Stimulated activated CD8-positive, alpha-beta memory T cell treated with anti-CD3 and anti-CD28 coated beads, Interleukin-12 subunit alpha, Interleukin-12 subunit beta, amount 100 ng/mL, for 24 hours (primary cell): ENCODE data around the gene ITGB5.
"Not testable (repeated sequence)": the region's sequence is repeated elsewhere in the genome, so short reads cannot be mapped to it uniquely, and the experiment has no call there.

Experiments used
- DNase-seq: peaks from one replicate; pipeline ENCODE4 v3.0.0-alpha.2; 2020; ENCODE audit errors: extremely low read depth

ITGB5 gene

DNA sequence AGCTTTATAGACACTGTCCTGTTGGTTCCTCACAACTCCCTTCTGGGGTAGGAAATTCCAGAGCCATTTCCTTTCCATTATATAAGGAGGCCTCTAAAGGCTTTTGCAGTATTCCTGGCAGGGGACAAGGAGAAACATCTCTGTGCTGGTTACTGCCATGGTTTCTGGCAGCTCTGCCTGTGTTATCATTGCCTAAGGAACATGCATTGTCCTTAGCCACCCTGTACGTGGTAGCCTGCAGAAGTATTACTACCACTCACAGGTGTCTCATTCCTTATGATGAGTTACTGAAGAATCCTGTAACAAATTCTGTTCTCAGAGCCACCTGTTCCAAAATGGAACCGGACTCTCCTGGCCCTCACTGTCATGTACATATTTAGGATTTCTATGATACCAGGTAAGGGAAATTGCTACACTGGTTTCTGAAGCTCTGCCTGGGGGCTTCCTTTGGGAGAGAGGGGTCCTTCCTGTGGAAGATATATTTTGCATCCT lies 98.9 kb downstream of the ITGB5 start:
- no peak for DNase-seq

DNA sequence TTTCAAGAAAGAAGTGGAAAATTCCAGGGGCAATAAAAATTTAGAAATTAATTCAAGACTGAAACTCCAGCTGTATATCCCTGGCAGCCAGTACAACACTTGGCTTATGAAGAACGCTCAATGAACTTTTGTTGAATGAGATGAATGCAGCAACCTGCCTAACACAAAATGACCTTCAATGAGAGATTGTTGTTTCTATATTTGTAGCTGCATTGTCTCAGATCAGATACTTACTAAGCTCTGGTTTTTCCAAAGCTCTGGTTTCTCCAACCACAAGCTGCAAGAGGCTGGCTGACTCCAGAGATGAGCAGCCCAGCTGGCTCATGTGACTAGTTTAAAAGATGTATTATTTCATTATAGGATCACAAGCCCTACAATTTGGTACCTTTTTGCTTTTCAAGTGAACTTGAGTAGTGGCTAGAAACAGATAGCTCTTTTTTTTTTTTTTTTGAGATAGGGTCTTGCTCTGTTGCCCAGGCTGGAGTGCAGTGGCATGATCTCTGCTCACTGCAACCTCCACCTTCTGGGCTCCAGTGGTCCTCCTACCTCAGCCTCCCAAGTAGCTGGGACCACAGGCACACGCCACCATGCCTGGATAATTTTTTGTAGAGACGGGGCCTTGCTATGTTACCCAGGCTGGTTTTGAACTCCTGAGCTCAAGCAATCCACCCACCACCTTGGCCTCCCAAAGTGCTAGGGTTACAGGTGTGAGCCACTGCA lies 99.5 kb downstream of the ITGB5 start:
- DNase-seq, result no peak

- DNase-seq, result no peak
Measured at GRCh38 chr3:124786511-124787241, 100.5 kb downstream of the ITGB5 start.

GRCh38 chr3:124785973-124786372 lies 101.2 kb downstream of the ITGB5 start:
- DNase-seq, result no peak

DNA sequence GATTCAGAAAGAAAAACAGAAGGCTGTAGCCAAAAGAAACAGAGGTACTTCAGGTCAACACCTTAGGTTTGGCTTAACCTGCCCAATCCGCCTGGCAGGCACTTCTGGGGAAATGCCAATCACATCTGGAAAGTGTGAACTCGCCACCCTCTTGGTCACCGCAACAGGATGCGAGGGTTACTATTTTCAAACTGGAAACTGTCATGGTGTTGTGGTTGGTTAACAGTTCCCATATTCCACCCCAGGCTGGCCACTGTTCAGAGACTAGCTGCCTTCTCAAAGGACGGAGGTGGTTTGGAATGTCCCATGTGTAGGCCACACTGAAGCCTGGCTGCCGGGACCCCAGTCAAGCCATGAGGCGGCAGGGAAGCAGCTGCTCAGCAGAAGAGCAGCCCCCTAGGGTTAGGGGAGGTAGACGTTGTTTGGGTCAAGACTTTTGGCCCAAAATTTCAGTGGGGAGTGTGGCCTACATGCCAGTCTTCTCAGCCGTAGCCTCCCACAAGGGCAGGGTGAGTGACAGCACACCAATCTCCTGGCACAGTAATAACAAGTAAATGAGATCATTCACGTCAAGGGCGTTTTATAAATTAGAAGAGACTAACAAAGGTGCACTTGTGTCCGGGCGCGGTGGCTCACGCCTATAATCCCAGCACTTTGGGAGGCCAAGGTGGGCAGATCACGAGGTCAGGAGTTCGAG lies 102.3 kb downstream of the ITGB5 start:
- no peak for DNase-seq

GRCh38 chr3:124783696-124784095 lies 103.5 kb downstream of the ITGB5 start:
- DNase-seq, result no peak

DNA sequence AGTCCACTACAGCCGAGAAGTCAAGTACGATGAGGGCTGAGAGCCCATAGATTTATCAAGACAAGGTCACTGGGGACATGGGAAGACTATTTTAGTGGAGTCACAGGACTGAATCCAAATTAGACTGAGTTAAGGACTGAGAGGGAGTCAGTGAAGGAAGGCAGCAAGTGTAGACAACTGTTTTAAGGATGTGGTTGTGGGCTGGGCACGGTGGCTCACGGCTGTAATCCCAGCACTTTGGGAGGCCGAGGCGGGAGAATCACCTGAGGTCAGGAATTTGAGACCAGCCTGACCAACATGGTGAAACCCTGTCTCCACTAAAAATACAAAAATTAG lies 104.8 kb downstream of the ITGB5 start:
- not testable (repeated sequence) for DNase-seq

- DNase-seq, result no peak
Measured at GRCh38 chr3:124781476-124782376, 105.4 kb downstream of the ITGB5 start.

DNA sequence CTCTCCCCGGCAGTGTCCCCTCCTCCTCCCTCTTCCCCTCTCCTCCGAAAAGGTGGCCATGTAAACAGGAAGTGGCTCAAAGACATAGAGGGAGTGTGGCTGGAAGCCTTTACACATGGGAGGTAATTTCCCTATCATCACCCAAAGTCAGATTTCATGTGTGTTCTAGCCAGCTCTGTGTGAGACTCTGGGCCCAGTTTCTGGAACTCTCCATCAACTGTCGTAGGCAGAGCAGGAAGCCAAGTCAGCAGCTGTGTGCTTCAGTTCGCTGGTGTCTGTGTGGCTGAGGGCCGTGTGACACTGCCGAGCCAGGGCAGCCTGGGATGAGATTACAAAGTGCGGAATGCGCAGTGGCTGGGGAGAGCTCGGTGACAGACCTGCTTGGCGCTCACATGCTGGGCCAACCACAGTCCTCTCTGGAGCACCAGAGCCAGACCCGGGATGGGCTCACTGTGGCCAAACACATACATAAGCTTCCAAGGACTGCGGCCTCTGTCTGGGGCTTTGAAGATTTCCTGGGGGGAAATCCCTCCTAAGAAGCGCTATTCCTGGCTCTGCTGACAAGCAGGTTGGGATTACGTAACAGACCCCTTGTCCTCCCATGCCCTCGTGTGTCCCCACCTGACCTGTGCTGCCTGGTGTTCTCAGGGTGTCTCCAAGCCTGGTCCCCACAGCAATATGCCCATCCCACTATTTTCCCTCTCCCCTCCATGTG lies 106.2 kb downstream of the ITGB5 start:
- DNase-seq, result no peak

- DNase-seq, result no peak
Measured at GRCh38 chr3:124780356-124780755, 106.8 kb downstream of the ITGB5 start.

DNA sequence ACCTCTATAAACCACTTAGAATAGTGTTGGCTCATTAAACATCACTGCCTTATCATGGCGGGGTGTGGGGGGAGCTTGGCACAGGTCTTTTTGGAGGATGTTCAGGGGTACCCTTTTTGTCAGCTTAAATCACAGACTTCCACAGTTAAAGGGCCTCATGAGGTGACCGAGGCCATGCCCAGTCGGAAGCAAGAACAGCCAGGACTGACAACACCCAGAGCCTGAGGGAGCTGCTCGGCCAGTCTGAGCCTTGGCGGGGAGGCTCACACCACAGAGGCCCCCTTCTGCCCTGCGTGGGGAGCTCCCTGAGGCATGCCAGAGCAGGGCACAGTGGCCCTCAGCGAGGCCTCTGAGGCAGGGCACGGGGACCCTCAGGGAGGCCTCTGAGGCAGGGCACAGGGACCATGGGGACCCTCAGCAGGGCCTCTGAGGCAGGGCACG lies 107.4 kb downstream of the ITGB5 start:
- no peak for DNase-seq

DNA sequence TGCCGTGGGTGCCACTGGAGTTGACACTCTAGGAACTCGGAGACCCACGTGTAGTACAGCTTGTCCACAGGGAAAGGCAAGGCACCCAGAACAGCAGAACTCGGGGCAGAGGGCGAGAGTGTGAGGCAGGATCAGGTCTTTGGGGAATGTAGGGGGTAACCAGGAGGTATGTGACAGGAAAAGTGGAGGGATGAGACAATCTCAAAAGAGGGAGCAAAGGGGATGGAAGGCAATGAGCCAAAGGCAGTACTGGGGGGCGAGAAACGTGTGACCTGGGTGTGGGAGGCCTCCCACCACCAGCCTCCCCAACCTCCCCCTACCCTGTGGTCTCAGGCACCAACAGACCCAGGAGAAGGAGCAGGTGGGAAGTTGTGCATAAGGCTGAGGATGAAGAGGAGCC lies 108.0 kb downstream of the ITGB5 start:
- DNase-seq, result no peak

DNA sequence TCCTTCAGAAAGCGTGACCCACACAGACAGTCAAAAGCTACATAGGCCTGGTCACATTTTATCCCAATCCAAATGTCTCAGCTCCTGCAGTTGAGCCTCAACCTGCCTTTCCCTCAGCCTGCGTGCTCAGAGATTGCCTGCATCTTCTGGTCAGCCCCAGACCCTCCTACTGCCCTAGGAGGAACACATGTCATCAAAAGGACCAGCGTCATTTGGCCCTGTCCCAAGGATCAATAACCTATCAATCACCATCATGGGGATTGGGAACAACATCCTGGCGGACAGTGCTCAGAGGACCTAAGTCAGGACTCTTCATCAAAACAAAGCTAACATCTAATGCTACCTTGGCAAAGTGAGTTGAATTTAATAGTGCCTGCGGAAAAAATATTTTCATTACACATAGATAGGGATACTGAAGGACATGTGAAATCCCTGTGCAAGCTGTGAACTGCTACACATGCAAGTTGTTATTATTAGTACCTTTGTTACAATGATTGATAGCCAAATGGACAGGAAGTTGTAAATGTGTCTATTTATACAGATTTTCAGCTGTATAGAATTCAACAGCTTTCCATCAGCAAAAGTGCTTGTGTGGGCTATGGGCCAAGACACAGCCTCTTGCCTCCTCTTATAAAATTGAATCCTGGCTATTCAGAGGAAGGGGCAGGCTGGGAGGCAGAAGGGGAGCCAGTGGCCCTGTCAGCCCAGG lies 109.2 kb downstream of the ITGB5 start:
- DNase-seq, result no peak

GRCh38 chr3:124776856-124777255 lies 110.3 kb downstream of the ITGB5 start:
- no peak for DNase-seq

- no peak for DNase-seq
Measured at GRCh38 chr3:124775877-124776276, 111.3 kb downstream of the ITGB5 start.

DNA sequence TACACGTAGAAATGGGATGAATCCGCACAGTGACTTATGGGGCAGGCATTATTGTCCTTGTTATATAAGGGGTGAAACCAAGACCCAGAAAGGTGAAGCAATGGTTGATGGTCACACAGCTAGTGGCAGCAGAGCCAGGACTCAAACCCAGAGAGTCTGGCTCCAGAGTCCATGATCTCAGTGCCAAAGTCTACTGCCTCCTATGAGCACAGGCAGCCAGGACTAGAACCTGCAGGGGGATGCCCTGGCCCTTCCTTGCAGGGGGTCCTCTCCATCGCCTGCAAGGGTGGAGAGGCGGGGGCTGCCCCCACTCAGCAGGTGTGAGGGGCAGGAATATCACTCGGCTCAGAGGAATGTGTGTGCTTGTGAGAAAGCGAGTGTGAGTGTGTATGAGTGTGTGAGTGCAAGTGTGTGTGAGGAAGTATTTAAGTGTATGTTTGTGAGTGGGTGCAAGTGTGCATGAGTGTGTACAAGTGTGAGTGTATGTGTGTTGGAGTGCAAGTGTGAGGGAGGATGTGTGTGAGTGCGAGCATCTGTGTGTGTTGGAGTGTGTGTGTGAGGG lies 112.2 kb downstream of the ITGB5 start:
- DNase-seq, result no peak

DNA sequence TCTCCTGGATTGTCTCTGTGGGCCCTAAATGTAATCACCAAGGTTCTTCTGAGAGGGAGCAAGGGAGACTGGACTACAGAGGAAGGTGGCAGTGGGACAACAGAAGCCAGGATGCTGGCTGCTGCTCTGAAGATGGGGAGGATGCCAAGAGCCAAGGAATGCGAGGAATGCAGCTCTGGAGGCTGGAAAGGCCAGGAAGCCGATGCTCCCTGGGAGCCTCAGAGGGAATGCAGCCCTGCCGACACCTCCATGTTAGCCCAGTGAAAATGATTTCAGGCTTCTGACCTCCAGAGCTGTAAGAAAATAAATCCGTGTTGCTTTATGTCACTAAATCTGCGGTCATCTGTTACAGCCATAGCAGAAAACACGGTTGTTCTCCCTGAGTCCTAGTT lies 112.8 kb downstream of the ITGB5 start:
- no peak for DNase-seq

DNA sequence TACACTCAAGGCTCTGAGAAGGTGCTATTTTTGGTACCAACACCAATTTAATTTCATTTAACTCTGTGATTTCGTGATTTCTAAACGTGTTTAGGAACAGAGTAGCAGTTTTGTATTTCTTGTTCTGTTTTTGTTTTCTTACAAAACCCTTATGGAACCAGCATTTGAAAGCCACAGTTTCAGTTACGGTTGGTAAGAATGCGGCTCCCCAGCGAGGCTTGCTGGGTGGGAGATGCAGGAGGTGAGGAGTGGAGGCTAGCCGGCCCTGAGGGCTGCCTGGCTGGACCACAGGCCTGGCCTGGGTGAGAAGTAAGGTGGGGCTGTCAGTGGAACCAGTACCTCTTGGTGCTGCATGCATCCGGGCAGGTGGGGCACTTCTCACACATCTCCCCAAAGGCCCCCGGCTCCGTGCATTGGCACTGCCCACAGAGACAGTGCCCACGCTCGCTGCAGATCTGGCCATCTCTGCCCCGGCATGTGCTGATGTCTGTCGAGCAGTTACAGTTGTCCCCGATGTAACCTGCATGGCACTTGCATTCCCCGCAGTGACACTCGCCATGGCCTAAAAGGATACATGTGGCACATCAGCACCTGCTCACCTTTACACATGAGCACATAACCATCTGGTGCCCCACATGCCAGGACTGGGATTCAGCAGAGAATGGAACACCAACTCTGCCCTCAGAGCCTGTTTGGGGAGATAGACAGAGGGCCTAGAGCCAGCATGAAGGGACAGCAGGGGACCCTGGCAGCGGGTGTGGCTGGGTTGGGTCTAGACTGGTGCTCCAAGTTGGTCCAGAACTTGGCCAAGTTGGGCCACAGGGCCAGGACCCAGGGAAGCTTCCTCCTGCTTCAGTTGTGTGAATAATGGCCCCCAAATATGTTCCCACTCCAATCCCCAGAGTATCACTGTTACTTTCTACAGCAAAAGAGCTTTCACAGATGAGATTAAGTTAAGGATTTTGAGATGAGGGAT lies 113.5 kb downstream of the ITGB5 start:
- DNase-seq, result no peak
